Measurements from ENCODE around the gene C17orf107.
A peak's percentile ranks its signal among the peaks of the same experiment; 100 is the strongest.

C17orf107 gene

GRCh38 chr17:4938688-4939545, 39.6 kb downstream of the C17orf107 start:
- DNase-seq = no peak

GRCh38 chr17:4939546-4939795, 40.1 kb downstream of the C17orf107 start:
- DNase-seq = peak; percentile 77

- DNase-seq = peak; percentile 95
Measured at GRCh38 chr17:4939796-4940554, 40.6 kb downstream of the C17orf107 start, which contains the start of the genes RNF167 and SLC25A11. Gene RNF167, plus strand, starts transcription at chr17:4940268. Its CDS starts 642 bp downstream, at chr17:4940910. Gene SLC25A11, minus strand, starts transcription at chr17:4940046. Its CDS starts 136 bp downstream, at chr17:4939910.

GRCh38 chr17:4940555-4941318, 41.4 kb downstream of the C17orf107 start:
- DNase-seq = peak; percentile 80

- no peak for DNase-seq
Measured at GRCh38 chr17:4941319-4941610, 41.9 kb downstream of the C17orf107 start.

- no peak for DNase-seq
Measured at GRCh38 chr17:4942760-4943508, 43.6 kb downstream of the C17orf107 start.

- DNase-seq = peak; percentile 72
Measured at GRCh38 chr17:4944163-4944553, 44.8 kb downstream of the C17orf107 start.

GRCh38 chr17:4944554-4945175, 45.3 kb downstream of the C17orf107 start:
- peak; percentile 82 for DNase-seq

GRCh38 chr17:4945176-4945943, 46.0 kb downstream of the C17orf107 start:
- DNase-seq = peak; percentile 90

GRCh38 chr17:4945944-4946280, 46.6 kb downstream of the C17orf107 start:
- no peak for DNase-seq

- DNase-seq = no peak
Measured at GRCh38 chr17:4946312-4946976, 47.1 kb downstream of the C17orf107 start.

GRCh38 chr17:4947010-4947410, 47.7 kb downstream of the C17orf107 start:
- DNase-seq = no peak

GRCh38 chr17:4947411-4948165, 48.3 kb downstream of the C17orf107 start:
- DNase-seq = peak; percentile 86

GRCh38 chr17:4948166-4948930, 49.0 kb downstream of the C17orf107 start, which contains the start of gene PFN1:
Gene PFN1, minus strand, starts transcription at chr17:4948530. Its CDS starts 136 bp downstream, at chr17:4948394.
- peak; percentile 90 for DNase-seq

GRCh38 chr17:4948931-4949320, 49.6 kb downstream of the C17orf107 start:
- no peak for DNase-seq

GRCh38 chr17:4949321-4950074, 50.2 kb downstream of the C17orf107 start:
- peak; percentile 89 for DNase-seq

- peak; percentile 79 for DNase-seq
Measured at GRCh38 chr17:4950075-4950745, 50.9 kb downstream of the C17orf107 start.

GRCh38 chr17:4950746-4951204, 51.4 kb downstream of the C17orf107 start, which contains the start of gene ENO3:
Gene ENO3, plus strand, starts transcription at chr17:4951119. Its CDS starts 711 bp downstream, at chr17:4951830.
- no peak for DNase-seq
